Esophagus muscularis mucosa (tissue), 4 donors: ENCODE data around the gene MBD3. TPM values are rescaled to one million over a fixed set of nuclear protein-coding genes. Genes with fewer than 3 reads are reported as not detected.
A peak's percentile ranks its signal among the peaks of the same experiment; 100 is the strongest.

Experiments used
- DNase-seq: peaks from one replicate; pipeline ENCODE4 v3.0.0-alpha.2; 2017; ENCODE audit errors: extremely low spot score
- H3K27ac ChIP-seq, 4 donors: fragments of 200-600 bp; sonication (generic); replicated peaks in 1 of 4; 1 replicate in 3 of 4; 2 replicates in 1 of 4; pipeline ENCODE4 v1.5.1; 2016 to 2019; ENCODE audit warnings: mild to moderate bottlenecking in 1 of 4
- H3K27me3 ChIP-seq, 4 donors: fragments of 200-600 bp; sonication (generic); one replicate each; pipeline versions ENCODE4 v1.5.1 to v1.6.0; 2016 to 2019
- H3K36me3 ChIP-seq, 4 donors: fragments of 200-600 bp; sonication (generic); one replicate each; pipeline ENCODE4 v1.5.1; 2016 to 2019
- H3K4me1 ChIP-seq, 4 donors: fragments of 200-600 bp; sonication (generic); one replicate each; pipeline ENCODE4 v1.5.1; 2016 to 2019
- H3K4me3 ChIP-seq, 4 donors: fragments of 200-600 bp; sonication (generic); 1 replicate in 2 of 4; 2 replicates in 2 of 4; pipeline ENCODE4 v1.5.1; 2016 to 2019; ENCODE audit warnings: mild to moderate bottlenecking in 4 of 4, moderate library complexity in 1 of 4
- H3K9me3 ChIP-seq, 4 donors: fragments of 200-600 bp; sonication (generic); 1 replicate in 3 of 4; 2 replicates in 1 of 4; pipeline ENCODE4 v1.5.1; 2016 to 2019
- CTCF ChIP-seq, 3 experiments: fragments of 200-600 bp in 2 of 3; fragments of 450-650 bp in 1 of 3; sonication (generic) in 2 of 3; IDR thresholded peaks; one replicate each; pipeline ENCODE4 v1.5.1; 2017 to 2019; ENCODE audit warnings: antibody characterized with exemption in 3 of 3, mild to moderate bottlenecking in 2 of 3, moderate library complexity in 1 of 3
- EP300 ChIP-seq: sonication (generic); formaldehyde crosslinking; IDR thresholded peaks from one replicate; pipeline ENCODE4 v1.6.1; 2017; ENCODE audit warnings: antibody characterized with exemption
- POLR2A ChIP-seq: fragments of 450-650 bp; IDR thresholded peaks from one replicate; pipeline ENCODE4 v1.6.1; 2017; ENCODE audit warnings: antibody characterized with exemption, moderate library complexity, mild to moderate bottlenecking, low read depth
- POLR2AphosphoS5 ChIP-seq, 2 donors: sonication (generic); formaldehyde crosslinking; IDR thresholded peaks; one replicate each; pipeline ENCODE4 v1.6.1; 2017; ENCODE audit warnings: antibody characterized with exemption in 2 of 2
- WGBS: methylation state at CpG from one replicate; pipeline ENCODE4 v1.1.5; 2018; 5-methylcytosine and 5-hydroxymethylcytosine counted together
- intact Hi-C: fragments of 100-400 bp; cut with DNase I; formaldehyde crosslinking; loops from one replicate; pipeline ENCODE4 v1.15.1; 2023
- total RNA-seq, 4 donors: library from RNA; depleted of rRNA; stranded (reverse); fragments of >200 nt; gene quantifications; one replicate each; pipeline versions ENCODE4 v1.1.0 to v1.2.1, GENCODE V29; 2016

The MBD3 gene
- total RNA-seq, 4 donors from 2014 or later = 81.8 to 152 (median 114) TPM

DNA sequence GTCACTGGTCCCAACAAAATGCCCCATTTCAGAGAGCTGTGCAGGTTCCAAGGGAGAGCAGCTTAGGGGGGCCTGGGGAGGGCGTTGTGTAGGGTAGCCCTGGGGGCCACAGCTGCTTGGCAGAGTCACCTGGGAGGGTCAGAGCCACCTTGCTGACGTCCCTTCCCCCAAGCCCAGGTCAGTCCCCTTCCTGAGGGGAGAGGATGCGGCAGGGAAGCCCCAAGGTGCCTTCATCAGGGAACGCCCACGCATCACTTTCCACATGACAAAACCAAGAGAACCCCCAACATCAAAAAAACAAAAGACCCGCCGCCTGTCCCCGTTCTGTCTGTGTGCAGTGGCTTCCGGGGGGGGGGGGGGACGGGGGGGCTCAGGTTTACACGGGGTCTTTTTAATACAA, 17.9 kb upstream of the MBD3 start:
- peaks cover 20 to 62% (median 59%) of the 10 kb centered on the region in 4 donors for H3K36me3 ChIP-seq

DNA sequence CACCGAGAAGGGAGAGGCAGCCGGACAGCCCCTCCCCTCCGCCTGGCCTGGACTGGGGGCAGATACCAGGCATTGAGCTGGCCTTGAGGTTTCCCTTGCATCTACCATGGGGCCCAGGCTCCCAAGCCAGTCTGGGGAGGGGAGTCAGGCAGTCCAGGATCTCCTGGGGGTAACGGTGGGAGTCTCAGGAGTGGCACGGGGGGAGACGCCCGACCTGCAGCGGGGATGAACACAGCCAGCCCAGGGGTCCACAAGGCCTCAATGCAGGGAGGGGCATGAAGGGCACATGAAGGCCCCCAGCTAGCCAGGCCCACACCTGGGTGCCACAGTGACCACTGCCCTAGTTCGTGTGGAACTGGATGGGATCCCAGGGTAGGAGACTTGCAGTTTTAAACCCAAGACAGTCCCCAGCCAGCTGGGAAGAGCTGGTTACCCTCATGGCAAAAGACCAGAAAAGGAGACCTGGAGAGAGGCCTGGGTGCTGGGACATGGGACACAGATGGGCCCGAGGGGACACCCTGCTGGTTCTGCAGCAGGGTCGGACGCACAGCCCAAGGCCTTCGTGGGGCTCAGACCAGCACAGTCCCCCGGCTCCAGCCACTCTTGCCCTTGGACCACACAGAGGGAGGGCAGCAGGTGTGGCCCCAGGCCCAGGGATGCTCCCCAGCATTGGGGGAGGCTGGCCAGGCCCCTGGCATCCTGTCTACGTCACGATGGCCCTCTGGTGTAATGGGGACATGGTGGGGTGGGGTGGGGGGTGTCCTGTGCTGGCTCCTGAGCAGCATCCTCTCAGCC, 17.2 kb upstream of the MBD3 start:
- H3K9me3 ChIP-seq = no peaks in the 10 kb centered on the region
- no peaks in the 10 kb centered on the region for H3K27me3 ChIP-seq
- no peak for TF ChIP-seq EP300
- H3K36me3 ChIP-seq = peaks cover 13 to 55% (median 52%) of the 10 kb centered on the region in 4 donors
- DNase-seq = no peak
- WGBS = 93% methylated on average over 7 of the region's 16 CpGs
- H3K4me1 ChIP-seq = peaks cover 8 to 20% (median 13%) of the 10 kb centered on the region in 4 donors
- no peak overlapping the region for H3K27ac ChIP-seq
- intact Hi-C loops = no loop called here
- H3K4me3 ChIP-seq = no peak overlapping the region

More for the DNA sequence above, 17.9 kb upstream of the MBD3 start:
- WGBS = 72% methylated on average over 10 of the region's 11 CpGs
- TF ChIP-seq POLR2A = no peak
- no peak for TF ChIP-seq POLR2AphosphoS5 (IDR thresholded peaks at IDR 0.05)
- no peak for TF ChIP-seq EP300
- no peak for TF ChIP-seq CTCF (IDR thresholded peaks at IDR 0.05)
- no peak overlapping the region for H3K4me3 ChIP-seq
- peaks cover 8 to 19% (median 12%) of the 10 kb centered on the region in 4 donors for H3K4me1 ChIP-seq
- H3K27me3 ChIP-seq = no peaks in the 10 kb centered on the region
- H3K27ac ChIP-seq = no peak overlapping the region
- no peak for DNase-seq
- no peaks in the 10 kb centered on the region for H3K9me3 ChIP-seq
- intact Hi-C loops = no loop called here

GRCh38 chr19:1609103-1609396, 16.4 kb upstream of the MBD3 start:
- no peak overlapping the region for H3K27ac ChIP-seq
- intact Hi-C loops = no loop called here
- DNase-seq = no peak

GRCh38 chr19:1608359-1609102, 15.9 kb upstream of the MBD3 start:
- intact Hi-C loops = no loop called here
- WGBS = 41% methylated on average over 12 of the region's 23 CpGs
- no peak for TF ChIP-seq POLR2A
- no peak for TF ChIP-seq CTCF (IDR thresholded peaks at IDR 0.05)
- no peak for TF ChIP-seq EP300
- TF ChIP-seq POLR2AphosphoS5 (IDR thresholded peaks at IDR 0.05) = no peak
- Histone ChIP-seq H3K27me3 (no peaks in the 10 kb centered on the region), H3K36me3 (peaks cover 10 to 41% (median 38%) of the 10 kb centered on the region in 4 donors), H3K4me1 (peaks cover 20 to 34% (median 26%) of the 10 kb centered on the region in 4 donors), H3K27ac (no peak overlapping the region), H3K4me3 (no peak overlapping the region), H3K9me3 (no peaks in the 10 kb centered on the region)
- DNase-seq = no peak

More at GRCh38 chr19:1609103-1609396, 16.4 kb upstream of the MBD3 start:
- H3K36me3 ChIP-seq = peaks cover 10 to 47% (median 44%) of the 10 kb centered on the region in 4 donors
- no peaks in the 10 kb centered on the region for H3K27me3 ChIP-seq
- H3K4me3 ChIP-seq = no peak overlapping the region
- H3K9me3 ChIP-seq = no peaks in the 10 kb centered on the region
- no peak for TF ChIP-seq CTCF (IDR thresholded peaks at IDR 0.05)
- TF ChIP-seq EP300 = no peak
- no peak for TF ChIP-seq POLR2AphosphoS5 (IDR thresholded peaks at IDR 0.05)
- no peak for TF ChIP-seq POLR2A
- peaks cover 15 to 29% (median 20%) of the 10 kb centered on the region in 4 donors for H3K4me1 ChIP-seq
- 59% methylated on average over 10 of the region's 10 CpGs for WGBS

GRCh38 chr19:1606138-1606651, 13.5 kb upstream of the MBD3 start:
- intact Hi-C loops = loop anchor here (2.0 kb wide), 1 partner anchor 45 kb away; no protein-coding TSS in a partner anchor
- Histone ChIP-seq H3K27ac (peak overlapping the region; percentile 92 to 95 (median 94)), H3K4me3 (peak overlapping the region; percentile 80 to 100 (median 95)), H3K27me3 (no peaks in the 10 kb centered on the region), H3K36me3 (peaks cover 1 to 31% (median 24%) of the 10 kb centered on the region in 4 donors), H3K9me3 (no peaks in the 10 kb centered on the region), H3K4me1 (peaks cover 30 to 57% (median 44%) of the 10 kb centered on the region in 4 donors)
- WGBS = 19% methylated on average over 8 of the region's 16 CpGs
- no peak for DNase-seq
- TF ChIP-seq POLR2AphosphoS5 (IDR thresholded peaks at IDR 0.05) (no peak), CTCF (IDR thresholded peaks at IDR 0.05) (no peak), POLR2A (no peak), EP300 (no peak)
